GM10266 (cell line): ENCODE measurements around the gene MAPK10.

ENCODE experiments used
- DNase-seq: peaks from one replicate; pipeline ENCODE4 v3.0.0; 2012; ENCODE audit errors: extremely low spot score
- TF ChIP-seq, protein P1 (sequence below): IDR thresholded peaks from 2 replicates; pipeline ENCODE4 v1.5.1; 2012; ENCODE audit warnings: mild to moderate bottlenecking, low read depth; ENCODE audit not compliant: control insufficient read depth, insufficient read depth; ENCODE audit errors: missing control alignments

MAPK10 gene

DNA sequence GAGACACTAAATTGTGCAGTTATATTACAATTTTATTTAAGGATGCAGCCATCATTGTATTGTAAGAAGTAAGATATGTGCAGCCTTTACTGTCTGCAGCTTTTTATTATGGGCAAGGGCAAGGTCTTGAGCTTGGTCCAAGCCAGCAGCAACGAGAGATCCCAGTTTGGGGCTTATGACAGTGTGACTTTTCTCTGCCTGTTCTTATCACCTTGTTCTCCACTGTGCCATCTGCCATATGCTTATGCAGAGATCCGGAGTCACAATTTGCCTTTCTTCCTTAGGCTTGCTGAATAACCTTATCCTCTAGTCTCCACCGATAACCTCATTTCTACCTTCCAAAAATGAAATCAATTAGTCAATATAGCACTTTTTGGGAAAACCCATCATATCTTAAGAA lies 30.4 kb downstream of the MAPK10 start:
- TF ChIP-seq, protein P1, sequence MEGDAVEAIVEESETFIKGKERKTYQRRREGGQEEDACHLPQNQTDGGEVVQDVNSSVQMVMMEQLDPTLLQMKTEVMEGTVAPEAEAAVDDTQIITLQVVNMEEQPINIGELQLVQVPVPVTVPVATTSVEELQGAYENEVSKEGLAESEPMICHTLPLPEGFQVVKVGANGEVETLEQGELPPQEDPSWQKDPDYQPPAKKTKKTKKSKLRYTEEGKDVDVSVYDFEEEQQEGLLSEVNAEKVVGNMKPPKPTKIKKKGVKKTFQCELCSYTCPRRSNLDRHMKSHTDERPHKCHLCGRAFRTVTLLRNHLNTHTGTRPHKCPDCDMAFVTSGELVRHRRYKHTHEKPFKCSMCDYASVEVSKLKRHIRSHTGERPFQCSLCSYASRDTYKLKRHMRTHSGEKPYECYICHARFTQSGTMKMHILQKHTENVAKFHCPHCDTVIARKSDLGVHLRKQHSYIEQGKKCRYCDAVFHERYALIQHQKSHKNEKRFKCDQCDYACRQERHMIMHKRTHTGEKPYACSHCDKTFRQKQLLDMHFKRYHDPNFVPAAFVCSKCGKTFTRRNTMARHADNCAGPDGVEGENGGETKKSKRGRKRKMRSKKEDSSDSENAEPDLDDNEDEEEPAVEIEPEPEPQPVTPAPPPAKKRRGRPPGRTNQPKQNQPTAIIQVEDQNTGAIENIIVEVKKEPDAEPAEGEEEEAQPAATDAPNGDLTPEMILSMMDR: no peak
- DNase-seq: no peak

DNA sequence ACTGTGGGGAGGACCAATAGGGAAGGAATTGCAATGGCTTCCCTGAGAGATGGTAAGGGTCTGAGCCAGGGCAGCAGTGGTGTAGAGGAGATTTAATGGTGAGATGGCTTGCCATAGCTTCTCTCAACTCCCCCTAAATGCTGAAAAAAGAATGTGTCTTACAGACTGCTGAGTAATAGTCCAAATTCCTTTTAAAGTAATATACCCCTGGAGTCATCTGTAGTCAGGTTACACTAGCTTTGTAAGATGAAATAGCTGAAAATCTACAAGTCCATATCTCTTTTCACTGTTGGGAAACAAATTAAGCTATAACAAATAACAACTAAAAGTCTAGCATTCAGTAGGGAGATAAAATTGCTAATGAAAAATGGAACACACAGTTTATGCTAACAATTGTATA lies 33.5 kb downstream of the MAPK10 start:
- TF ChIP-seq, protein P1: no peak
- no peak for DNase-seq

DNA sequence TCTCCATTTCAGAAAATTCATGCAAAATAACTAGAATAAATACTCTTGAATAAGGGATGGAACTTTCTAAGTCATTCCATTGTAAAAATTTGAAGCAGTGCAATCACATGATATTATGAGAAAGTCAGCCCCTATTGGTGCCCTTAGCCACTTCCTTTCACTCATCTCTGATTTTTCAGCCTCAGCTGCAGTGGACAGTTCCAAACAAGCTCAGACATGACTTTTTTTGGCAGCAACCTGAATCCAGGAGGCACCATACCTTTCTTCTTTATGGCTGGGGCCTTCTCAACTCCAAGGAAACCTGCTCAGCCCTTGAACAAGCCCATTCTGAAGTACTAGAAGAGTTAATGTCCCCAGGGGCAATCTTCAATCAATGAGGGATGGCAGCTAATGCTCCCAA lies 40.5 kb downstream of the MAPK10 start:
- no peak for DNase-seq
- TF ChIP-seq, protein P1: no peak

DNA sequence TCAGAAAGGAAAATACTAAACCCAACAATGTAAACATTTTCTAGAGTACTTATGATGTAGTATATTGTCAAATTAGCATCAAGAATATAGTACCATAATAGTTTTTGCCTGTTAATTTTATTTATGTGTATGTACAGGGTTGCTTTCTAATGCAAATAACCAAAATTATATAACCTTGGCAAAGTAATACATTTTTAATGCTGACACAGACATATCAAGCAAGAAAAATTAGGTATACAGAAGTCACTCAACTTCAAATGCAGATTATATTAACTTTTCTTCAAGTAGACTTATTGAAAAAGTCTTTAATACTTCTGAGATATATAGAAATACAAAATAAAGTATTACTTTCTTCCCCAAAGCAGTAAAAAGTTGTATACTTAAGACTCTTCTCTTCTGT lies 44.3 kb downstream of the MAPK10 start:
- DNase-seq: no peak
- TF ChIP-seq, protein P1: no peak

DNA sequence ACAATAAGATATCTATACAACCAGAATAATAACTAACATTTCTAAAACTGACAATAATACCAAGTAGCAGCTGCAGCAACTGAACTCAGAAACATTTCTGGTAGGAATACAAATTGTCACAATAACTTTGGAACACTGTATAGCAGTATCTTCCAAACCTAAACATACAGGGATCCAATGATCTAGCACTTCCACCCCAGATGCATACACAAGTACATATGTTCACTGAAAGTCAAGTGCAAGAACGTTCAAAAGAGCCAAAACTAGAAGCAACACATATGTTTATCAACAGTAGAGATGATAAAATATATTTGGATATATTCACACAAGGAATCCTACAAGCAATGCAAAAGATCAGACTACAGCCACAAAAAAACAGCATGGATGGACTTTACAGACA lies 46.2 kb downstream of the MAPK10 start:
- DNase-seq: no peak
- TF ChIP-seq, protein P1: no peak

DNA sequence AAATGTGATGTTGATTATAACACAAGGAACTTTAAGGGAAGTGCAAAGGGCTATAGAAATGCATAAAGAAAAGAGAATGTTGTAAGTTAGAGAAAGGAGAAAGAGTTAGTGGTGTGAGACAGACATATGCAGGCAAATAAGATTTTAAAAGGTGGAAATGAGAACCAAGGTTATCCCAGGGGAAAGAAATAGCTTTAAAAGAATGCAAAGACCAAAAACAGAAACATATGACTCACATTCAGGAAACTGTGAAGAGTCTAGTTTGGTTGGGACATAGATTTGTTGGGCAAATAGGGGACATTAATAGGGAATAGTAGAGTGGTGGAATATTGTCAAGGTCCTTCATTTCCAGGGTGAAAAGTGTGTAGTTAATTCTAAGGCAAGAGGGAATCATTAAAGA lies 52.4 kb downstream of the MAPK10 start:
- no peak for DNase-seq
- TF ChIP-seq, protein P1: no peak

DNA sequence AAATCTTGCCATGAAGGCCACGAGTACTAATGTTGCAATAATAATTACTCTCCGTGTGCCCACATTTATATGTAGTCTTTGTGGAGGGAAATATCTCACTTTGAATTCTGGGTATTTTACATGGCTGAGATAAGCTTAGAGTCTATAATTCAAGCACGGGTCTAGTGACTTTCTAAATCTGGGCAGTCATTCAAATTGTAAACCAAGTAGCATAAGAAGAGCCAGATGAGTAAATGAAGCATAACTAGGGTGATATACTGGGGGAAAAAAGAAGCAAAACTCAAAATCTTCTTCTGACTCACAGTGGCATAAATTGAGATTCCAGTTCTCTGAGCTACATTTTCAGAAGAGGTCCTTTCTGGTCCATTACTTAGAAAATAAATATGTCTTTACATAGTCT lies 53.0 kb downstream of the MAPK10 start:
- no peak for DNase-seq
- TF ChIP-seq, protein P1: no peak
